Neuron (in vitro differentiated cells): ENCODE results near the gene CUEDC1.

Experiments used
- H2AFZ ChIP-seq: one replicate; pipeline ENCODE4 v1.6.1; 2013; ENCODE audit warnings: low read depth, mild to moderate bottlenecking, inconsistent platforms, low read length, moderate library complexity
- H3K27me3 ChIP-seq: one replicate; pipeline ENCODE4 v1.6.1; 2013; ENCODE audit warnings: low read length; ENCODE audit not compliant: insufficient read depth
- H3K36me3 ChIP-seq: one replicate; pipeline ENCODE4 v1.6.1; 2013; ENCODE audit warnings: low read length; ENCODE audit not compliant: insufficient read depth
- H3K4me1 ChIP-seq: one replicate; pipeline ENCODE4 v1.6.1; 2013; ENCODE audit warnings: low read length; ENCODE audit not compliant: insufficient read depth
- H3K4me3 ChIP-seq: 2 replicates; pipeline ENCODE4 v1.5.1; 2013; ENCODE audit warnings: mild to moderate bottlenecking, low read length, moderate library complexity
- H3K9me3 ChIP-seq: one replicate; pipeline ENCODE4 v1.6.1; 2013; ENCODE audit warnings: low read length

CUEDC1 gene

GRCh38 chr17:57823469-57824401 is 131.5 kb downstream of the CUEDC1 start:
- no peak overlapping the region for H3K4me3 ChIP-seq
- H3K36me3 ChIP-seq: no peaks in the 10 kb centered on the region
- H3K4me1 ChIP-seq: peaks cover 20% of the 10 kb centered on the region
- no peaks in the 10 kb centered on the region for H3K27me3 ChIP-seq
- no peaks in the 10 kb centered on the region for H3K9me3 ChIP-seq
- H2AFZ ChIP-seq: no peak overlapping the region

GRCh38 chr17:57819867-57820266 is 135.3 kb downstream of the CUEDC1 start:
- Histone ChIP-seq H3K27me3 (no peaks in the 10 kb centered on the region), H3K4me1 (peaks cover 21% of the 10 kb centered on the region), H3K4me3 (no peak overlapping the region), H3K36me3 (no peaks in the 10 kb centered on the region), H3K9me3 (no peaks in the 10 kb centered on the region), H2AFZ (no peak overlapping the region)

- no peaks in the 10 kb centered on the region for H3K36me3 ChIP-seq
- H3K4me1 ChIP-seq: peaks cover 21% of the 10 kb centered on the region
- no peaks in the 10 kb centered on the region for H3K27me3 ChIP-seq
Measured at GRCh38 chr17:57819285-57819684, 135.9 kb downstream of the CUEDC1 start.

GRCh38 chr17:57818066-57818465 is 137.1 kb downstream of the CUEDC1 start:
- Histone ChIP-seq H3K4me1 (peaks cover 14% of the 10 kb centered on the region), H3K27me3 (no peaks in the 10 kb centered on the region), H2AFZ (no peak overlapping the region), H3K36me3 (no peaks in the 10 kb centered on the region), H3K9me3 (no peaks in the 10 kb centered on the region), H3K4me3 (no peak overlapping the region)

More at GRCh38 chr17:57819285-57819684, 135.9 kb downstream of the CUEDC1 start:
- H3K9me3 ChIP-seq: no peaks in the 10 kb centered on the region
- no peak overlapping the region for H3K4me3 ChIP-seq
- H2AFZ ChIP-seq: no peak overlapping the region

GRCh38 chr17:57817299-57817698 is 137.9 kb downstream of the CUEDC1 start:
- no peaks in the 10 kb centered on the region for H3K27me3 ChIP-seq
- H3K4me3 ChIP-seq: no peak overlapping the region
- no peaks in the 10 kb centered on the region for H3K36me3 ChIP-seq
- no peaks in the 10 kb centered on the region for H3K9me3 ChIP-seq
- H3K4me1 ChIP-seq: peaks cover 14% of the 10 kb centered on the region
- no peak overlapping the region for H2AFZ ChIP-seq

- H3K36me3 ChIP-seq: no peaks in the 10 kb centered on the region
- peaks cover 30% of the 10 kb centered on the region for H3K4me1 ChIP-seq
- no peaks in the 10 kb centered on the region for H3K9me3 ChIP-seq
- no peak overlapping the region for H3K4me3 ChIP-seq
- H3K27me3 ChIP-seq: no peaks in the 10 kb centered on the region
- no peak overlapping the region for H2AFZ ChIP-seq
Measured at GRCh38 chr17:57814421-57814820, 140.8 kb downstream of the CUEDC1 start.

GRCh38 chr17:57811638-57812280 is 143.5 kb downstream of the CUEDC1 start:
- Histone ChIP-seq H3K4me1 (peaks cover 24% of the 10 kb centered on the region), H3K9me3 (no peaks in the 10 kb centered on the region), H2AFZ (no peak overlapping the region), H3K27me3 (no peaks in the 10 kb centered on the region), H3K36me3 (no peaks in the 10 kb centered on the region), H3K4me3 (no peak overlapping the region)
